ENCODE data around the gene LRRC37B.
"Not testable (repeated sequence)": the region's sequence is repeated elsewhere in the genome, so short reads cannot be mapped to it uniquely, and the experiment has no call there.

The LRRC37B gene

GRCh38 chr17:32041306-32041875 is 34.2 kb downstream of the LRRC37B start:
- DNase-seq (ENCODE audit: low read depth): not testable (repeated sequence)

DNA sequence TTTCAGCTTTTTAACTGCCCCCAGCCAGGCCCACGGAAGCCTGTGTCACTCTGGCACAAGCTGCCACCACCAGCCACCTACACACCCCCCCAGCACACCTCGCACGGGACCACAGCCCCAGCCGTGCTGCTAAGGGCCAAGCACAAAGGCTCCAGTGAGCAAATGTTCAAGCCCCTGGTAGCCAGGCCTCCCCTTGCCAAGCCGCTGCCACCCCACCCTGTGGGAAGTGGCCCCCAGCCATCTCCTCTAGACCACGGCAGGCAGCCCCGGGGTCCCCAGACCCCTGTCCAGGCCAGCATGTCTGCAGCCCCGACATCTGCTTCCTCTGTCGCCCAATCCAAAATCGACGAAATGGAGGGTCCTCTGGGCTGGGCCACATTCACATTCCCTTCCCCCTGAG is 35.1 kb downstream of the LRRC37B start:
- not testable (repeated sequence) for DNase-seq (ENCODE audit: low read depth)

GRCh38 chr17:32045611-32046010 is 38.4 kb downstream of the LRRC37B start:
- DNase-seq (ENCODE audit: low read depth): not testable (repeated sequence)

DNA sequence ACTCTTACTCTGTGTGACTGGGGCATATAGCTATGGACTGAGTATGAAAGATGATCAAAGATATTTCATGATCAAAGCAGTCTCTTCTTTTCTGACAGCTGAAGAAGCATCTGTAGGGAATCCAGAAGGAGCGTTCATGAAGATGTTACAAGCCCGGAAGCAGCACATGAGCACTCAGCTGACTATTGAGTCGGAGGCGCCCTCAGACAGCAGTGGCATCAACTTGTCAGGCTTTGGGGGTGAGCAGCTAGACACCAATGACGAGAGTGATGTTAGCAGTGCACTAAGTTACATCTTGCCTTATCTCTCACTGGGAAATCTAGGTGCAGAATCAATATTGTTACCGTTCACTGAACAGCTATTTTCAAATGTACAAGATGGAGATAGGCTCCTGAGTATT is 40.5 kb downstream of the LRRC37B start:
- DNase-seq (ENCODE audit: low read depth): not testable (repeated sequence)

- not testable (repeated sequence) for DNase-seq (ENCODE audit: low read depth)
These were observed 47.8 kb downstream of the LRRC37B start for GRCh38 chr17:32054985-32055384.

DNA sequence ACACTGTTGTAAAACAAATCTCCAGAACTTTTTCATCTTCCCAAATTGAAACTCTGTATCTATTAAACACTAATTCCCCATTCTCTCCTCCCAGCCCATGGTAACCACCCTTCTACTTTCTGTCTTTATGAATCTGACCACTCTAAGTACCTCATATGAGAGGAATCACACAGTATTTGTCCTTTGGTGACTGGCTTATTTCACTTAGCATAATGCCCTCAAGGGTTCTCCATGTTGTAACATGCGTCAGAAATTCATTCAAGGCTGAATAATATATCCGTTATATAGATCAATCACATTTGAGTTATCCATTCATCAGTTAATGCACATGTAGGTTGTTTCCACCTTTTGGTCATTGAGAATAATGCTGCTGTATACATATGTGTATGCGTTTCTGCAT is 48.2 kb downstream of the LRRC37B start:
- not testable (repeated sequence) for DNase-seq (ENCODE audit: low read depth)

DNA sequence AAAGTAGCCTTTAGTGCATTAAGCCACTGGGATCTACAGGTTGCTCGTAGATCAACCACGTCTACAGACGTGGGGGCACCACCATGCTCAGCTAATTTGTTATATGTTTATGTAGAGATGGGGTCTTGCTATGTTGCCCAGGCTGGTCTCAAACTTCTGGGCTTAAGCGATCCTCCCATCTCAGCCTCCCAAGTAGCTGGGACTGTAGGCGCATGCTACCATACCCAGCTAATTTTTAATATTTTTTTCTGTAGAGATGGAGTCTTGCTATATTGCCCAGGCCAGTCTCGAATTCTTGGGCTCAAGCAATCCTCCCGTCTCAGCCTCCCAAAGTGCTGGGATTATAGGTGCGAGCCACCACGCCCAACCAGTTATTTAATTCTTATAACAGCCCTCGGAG is 49.3 kb downstream of the LRRC37B start:
- not testable (repeated sequence) for DNase-seq (ENCODE audit: low read depth)

- not testable (repeated sequence) for DNase-seq (ENCODE audit: low read depth)
These were observed 50.4 kb downstream of the LRRC37B start for GRCh38 chr17:32057460-32058105.

- not testable (repeated sequence) for DNase-seq (ENCODE audit: low read depth)
These were observed 53.5 kb downstream of the LRRC37B start for GRCh38 chr17:32060695-32061094.

DNA sequence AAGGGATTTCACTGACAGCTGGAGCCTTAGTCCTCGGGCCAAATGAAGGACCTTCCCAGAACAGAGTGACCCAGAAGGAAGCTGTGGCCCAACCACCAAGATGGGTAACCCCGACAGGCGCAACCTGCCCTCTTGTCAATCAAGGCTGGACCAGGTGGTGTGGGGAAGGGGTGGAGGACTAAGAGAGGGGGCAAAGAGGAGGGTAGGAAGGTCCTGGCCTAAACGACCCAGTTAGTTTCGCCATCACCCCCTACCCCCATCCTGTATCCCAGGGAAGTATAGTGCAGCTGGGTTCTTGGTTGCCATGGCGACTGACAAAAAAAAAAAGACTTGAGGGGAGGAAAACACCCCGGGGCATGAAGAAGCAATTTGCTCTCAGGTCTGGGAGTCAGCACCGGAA is 54.7 kb downstream of the LRRC37B start:
- not testable (repeated sequence) for DNase-seq (ENCODE audit: low read depth)

- not testable (repeated sequence) for DNase-seq (ENCODE audit: low read depth)
These were observed 56.9 kb downstream of the LRRC37B start for GRCh38 chr17:32064091-32064490.

GRCh38 chr17:32066123-32066680 is 59.0 kb downstream of the LRRC37B start:
- not testable (repeated sequence) for DNase-seq (ENCODE audit: low read depth)

DNA sequence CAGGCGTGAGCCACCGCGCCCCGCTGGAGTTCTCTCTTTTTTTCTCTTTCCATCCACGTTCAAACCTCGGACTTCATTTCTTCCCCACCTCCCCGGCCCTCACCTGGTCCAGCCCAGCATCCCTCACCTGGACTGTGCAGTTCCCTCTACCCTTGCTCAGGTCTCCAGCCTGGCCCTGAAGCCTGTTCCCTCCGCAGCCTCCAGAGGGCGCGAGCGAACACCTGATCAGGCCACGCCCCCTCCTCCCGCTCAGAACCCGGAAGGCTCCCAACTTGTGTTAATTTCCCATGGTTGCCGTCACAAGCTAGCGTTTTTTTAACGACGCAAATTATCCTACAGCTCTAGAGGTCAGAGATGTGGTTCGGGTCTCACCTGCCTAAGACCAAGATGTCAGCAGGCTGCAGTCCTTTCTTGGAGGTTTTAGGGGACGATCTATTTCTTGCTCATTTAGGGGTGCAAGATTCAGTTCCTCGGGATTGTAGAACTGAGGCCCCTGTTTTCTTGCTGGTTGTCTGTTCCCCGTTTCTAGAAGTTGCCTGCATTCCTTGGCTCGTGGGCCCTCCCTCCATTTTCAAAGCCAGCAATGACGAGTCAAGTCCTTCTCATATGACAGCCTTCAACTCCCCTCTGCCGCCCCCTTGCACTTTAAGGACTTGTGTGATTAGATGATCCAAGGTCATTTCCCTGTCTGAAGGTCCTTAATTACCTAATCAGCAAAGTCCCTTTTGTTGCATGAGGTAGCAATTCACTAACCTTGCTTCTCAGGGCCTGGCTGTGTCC is 59.9 kb downstream of the LRRC37B start:
- peak; percentile 36 for DNase-seq (ENCODE audit: low read depth)

- DNase-seq (ENCODE audit: low read depth): not testable (repeated sequence)
These were observed 61.9 kb downstream of the LRRC37B start for GRCh38 chr17:32069067-32069466.

GRCh38 chr17:32071961-32072360 is 64.8 kb downstream of the LRRC37B start:
- DNase-seq (ENCODE audit: low read depth): not testable (repeated sequence)

DNA sequence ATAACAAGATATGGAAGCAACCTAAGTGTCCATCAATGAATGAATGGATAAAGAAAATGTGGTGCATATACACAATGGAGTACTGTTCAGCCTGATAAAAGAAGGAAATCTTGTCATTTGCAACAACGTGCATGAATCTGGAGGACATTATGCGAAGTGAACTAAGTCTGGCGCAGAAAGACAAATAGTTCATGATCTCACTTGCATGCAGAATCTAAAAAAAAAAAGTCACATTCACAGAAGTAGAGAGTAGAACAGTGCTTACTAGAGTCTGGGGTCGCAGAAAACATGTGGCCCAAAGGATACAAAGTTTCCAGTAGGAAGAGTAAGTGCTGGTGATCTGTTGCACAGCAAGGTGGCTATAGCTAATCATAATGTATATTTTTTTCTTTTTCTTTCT is 65.9 kb downstream of the LRRC37B start:
- DNase-seq (ENCODE audit: low read depth): not testable (repeated sequence)

DNA sequence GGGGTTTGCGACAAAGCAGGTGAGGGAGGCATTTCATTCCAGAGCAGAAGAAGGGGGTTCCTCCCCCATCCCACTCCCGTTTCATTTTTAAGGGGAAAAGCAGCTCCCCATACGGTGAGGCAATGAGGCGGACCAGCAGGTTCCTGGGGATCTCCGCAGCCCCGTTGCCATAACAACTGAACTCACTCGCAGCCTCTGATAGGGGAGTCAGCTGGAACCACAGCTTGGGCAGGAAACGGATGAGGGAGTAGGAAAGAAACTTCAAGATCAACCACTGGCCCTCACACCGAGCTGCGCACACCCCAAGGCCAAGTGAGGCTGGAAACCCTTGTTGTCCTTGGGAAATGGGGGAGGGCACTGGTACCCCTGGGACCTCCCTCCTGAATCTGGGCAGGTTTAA is 72.6 kb downstream of the LRRC37B start:
- peak; percentile 51 for DNase-seq (ENCODE audit: low read depth)

DNA sequence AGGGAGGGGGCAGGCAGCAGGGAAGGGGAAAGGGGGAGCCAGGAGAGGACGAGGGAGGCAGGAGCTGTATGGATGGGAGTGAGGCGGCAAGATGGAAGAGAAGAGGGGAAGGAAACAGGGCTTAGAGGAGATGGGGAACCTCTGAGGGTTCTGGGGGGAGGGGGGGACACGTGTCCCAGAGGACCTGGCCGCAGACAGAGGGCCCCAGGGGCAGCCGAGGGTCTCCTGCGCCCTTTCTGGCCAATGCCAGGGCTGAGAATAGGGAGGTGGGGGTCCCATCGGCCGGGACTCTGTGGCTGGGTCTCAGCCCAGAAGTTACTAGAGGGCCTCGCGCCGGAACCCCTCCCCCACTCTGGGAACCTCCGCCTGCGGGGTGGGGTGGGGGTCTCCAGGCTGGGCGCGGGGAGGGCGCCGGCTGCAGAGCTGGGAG is 76.4 kb downstream of the LRRC37B start:
- not testable (repeated sequence) for DNase-seq (ENCODE audit: low read depth)

DNA sequence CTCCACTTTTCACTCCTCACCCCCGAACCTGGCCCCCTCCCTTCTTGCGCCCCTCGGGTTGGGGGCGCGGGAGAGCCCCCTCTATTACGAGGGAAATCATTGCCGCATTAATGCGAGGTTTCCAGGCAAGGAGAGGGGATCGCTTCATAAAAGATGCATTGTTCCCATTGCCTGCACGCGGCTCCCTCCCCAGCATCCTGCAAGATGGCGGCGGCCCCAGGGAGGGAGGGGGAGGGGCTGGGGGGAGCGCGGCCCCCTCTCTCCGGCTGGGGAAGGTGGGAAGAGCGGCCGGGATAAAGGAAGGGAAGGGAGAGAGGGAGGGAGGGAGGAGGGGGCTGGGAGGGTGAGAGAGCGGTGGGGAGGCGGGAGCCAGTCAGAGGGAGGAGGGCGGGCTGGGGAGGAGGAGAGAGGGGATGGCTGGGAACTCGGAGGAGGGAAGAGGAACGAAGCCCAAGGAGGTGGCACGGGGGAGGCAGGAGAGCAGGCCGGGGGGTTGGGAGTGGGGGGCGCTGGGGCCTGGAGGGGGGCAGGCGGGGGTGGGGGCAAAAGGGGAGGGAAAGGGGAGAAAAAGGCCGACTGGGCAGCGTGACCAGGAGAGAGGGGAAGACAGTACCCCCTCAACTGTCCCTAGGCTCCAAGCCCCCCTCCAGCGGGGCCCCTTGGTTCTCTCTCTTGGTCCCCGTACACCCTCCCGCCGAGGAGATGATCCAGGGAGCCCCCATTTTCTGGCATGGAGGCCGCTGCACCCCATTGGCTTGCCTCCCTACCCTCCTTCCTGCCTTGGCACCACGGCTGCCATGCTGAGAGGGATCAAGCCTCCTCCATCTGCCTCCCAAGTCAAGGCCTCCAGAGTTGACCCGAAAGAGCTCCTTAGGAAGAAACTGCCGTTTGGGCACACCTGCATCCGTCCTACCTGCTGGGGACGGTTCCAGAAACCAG is 77.1 kb downstream of the LRRC37B start:
- not testable (repeated sequence) for DNase-seq (ENCODE audit: low read depth)

GRCh38 chr17:32084942-32085829 is 78.0 kb downstream of the LRRC37B start:
- not testable (repeated sequence) for DNase-seq (ENCODE audit: low read depth)

Measured in stimulated activated CD8-positive, alpha-beta memory T cell treated with anti-CD3 and anti-CD28 coated beads, Interleukin-12 subunit alpha, Interleukin-12 subunit beta, amount 100 ng/mL, for 1 hour (primary cell).